ENCODE data around the gene SMYD3.

DNA sequence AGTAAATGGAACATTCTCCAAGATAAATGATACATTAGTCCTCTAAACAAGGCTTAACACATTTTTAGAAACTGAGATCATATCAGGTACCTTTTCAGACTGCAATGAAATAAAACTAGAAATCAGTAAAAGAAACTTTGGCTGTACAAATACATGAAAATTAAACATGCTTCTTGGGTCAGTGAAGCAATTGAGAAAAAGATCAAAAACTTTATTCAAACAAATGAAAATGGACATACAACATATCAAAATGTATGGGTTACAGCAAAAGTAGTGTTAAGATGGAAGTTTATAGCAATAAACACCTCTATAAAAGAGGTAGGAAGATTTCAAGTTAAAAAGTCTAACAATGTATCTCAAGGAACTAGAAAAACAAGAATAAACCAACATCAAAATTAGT, 598.5 kb downstream of the SMYD3 start:
- TF ChIP-seq YY1 (IDR thresholded peaks at IDR 0.05; ENCODE audit: low read depth, low read length) (no peak), POLR2AphosphoS5 (IDR thresholded peaks at IDR 0.05; ENCODE audit: low read length) (no peak), SPI1 (IDR thresholded peaks at IDR 0.05; ENCODE audit: borderline replicate concordance, insufficient read depth, low read depth, low read length) (no peak), FOXK2 (IDR thresholded peaks at IDR 0.05) (no peak), EED (IDR thresholded peaks at IDR 0.05; ENCODE audit: low read depth) (no peak), POLR2A (IDR thresholded peaks at IDR 0.05; ENCODE audit: low read depth, low read length) (no peak)
- TF ChIP-seq, protein P1, sequence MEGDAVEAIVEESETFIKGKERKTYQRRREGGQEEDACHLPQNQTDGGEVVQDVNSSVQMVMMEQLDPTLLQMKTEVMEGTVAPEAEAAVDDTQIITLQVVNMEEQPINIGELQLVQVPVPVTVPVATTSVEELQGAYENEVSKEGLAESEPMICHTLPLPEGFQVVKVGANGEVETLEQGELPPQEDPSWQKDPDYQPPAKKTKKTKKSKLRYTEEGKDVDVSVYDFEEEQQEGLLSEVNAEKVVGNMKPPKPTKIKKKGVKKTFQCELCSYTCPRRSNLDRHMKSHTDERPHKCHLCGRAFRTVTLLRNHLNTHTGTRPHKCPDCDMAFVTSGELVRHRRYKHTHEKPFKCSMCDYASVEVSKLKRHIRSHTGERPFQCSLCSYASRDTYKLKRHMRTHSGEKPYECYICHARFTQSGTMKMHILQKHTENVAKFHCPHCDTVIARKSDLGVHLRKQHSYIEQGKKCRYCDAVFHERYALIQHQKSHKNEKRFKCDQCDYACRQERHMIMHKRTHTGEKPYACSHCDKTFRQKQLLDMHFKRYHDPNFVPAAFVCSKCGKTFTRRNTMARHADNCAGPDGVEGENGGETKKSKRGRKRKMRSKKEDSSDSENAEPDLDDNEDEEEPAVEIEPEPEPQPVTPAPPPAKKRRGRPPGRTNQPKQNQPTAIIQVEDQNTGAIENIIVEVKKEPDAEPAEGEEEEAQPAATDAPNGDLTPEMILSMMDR (IDR thresholded peaks at IDR 0.05 in 2 of 3, conservative IDR thresholded peaks at IDR 0.05 in 1 of 3; ENCODE audit: control insufficient read depth in 2 of 3, extremely low read depth in 1 of 3, insufficient read depth in 1 of 3, low read depth in 3 of 3, low read length in 3 of 3), result no peak
- TF ChIP-seq, protein P2, sequence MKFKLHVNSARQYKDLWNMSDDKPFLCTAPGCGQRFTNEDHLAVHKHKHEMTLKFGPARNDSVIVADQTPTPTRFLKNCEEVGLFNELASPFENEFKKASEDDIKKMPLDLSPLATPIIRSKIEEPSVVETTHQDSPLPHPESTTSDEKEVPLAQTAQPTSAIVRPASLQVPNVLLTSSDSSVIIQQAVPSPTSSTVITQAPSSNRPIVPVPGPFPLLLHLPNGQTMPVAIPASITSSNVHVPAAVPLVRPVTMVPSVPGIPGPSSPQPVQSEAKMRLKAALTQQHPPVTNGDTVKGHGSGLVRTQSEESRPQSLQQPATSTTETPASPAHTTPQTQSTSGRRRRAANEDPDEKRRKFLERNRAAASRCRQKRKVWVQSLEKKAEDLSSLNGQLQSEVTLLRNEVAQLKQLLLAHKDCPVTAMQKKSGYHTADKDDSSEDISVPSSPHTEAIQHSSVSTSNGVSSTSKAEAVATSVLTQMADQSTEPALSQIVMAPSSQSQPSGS (IDR thresholded peaks at IDR 0.05; ENCODE audit: low read length), result no peak
- TF ChIP-seq, protein P3, sequence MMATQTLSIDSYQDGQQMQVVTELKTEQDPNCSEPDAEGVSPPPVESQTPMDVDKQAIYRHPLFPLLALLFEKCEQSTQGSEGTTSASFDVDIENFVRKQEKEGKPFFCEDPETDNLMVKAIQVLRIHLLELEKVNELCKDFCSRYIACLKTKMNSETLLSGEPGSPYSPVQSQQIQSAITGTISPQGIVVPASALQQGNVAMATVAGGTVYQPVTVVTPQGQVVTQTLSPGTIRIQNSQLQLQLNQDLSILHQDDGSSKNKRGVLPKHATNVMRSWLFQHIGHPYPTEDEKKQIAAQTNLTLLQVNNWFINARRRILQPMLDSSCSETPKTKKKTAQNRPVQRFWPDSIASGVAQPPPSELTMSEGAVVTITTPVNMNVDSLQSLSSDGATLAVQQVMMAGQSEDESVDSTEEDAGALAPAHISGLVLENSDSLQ (IDR thresholded peaks at IDR 0.05), result no peak
